GM18505 (cell line): ENCODE results near the gene EPC1.
"Not testable (repeated sequence)": the region's sequence is repeated elsewhere in the genome, so short reads cannot be mapped to it uniquely, and the experiment has no call there.

Experiments
- ATAC-seq: cut with Tn5 transposase; IDR thresholded peaks from one replicate; pipeline ENCODE4 v1.9.1; 2021; ENCODE audit not compliant: unreplicated experiment
- POLR2A ChIP-seq: IDR thresholded peaks from 4 replicates; pipeline ENCODE4 v1.6.1; 2011; ENCODE audit warnings: borderline replicate concordance; ENCODE audit not compliant: insufficient read depth, insufficient read length; ENCODE audit errors: extremely low read depth

The EPC1 gene

DNA sequence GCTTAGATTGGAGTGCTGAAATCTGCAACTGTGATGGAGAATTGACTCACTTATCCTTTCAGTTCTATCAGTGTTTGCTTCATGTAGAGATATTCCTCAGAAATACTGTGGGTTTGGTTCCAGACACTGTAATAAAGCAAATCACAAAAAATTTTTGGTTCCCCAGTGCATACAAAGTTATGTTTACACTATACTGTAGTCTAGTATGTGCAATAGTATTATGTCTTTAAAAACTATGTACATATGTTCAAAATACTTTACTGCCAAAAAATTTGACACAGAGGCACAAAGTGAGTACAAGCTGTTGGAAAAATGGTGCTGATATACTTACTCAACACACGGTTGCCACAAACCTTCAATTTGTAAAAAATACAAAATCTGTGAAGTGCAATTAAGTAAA is 112.5 kb downstream of the EPC1 start:
- TF ChIP-seq POLR2A: no peak
- ATAC-seq: no peak

DNA sequence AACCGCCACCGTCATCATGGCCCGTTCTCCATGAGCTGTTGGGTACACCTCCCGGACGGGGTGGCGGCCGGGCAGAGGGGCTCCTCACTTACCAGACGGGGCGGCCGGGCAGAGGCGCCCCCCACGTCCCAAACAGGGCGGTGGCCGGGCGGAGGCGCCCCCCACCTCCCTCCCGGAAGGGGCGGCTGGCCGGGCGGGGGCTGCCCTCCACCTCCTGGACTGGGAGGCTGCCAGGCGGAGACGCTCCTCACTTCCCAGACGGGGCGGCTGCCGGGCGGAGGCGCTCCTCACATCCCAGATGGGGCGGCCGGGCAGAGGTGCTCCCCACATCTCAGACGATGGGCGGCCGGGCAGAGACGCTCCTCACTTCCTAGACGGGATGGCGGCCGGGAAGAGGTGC is 113.6 kb downstream of the EPC1 start:
- ATAC-seq: not testable (repeated sequence)

- ATAC-seq: no peak
- no peak for TF ChIP-seq POLR2A
Observed at GRCh38 chr10:32232378-32232777, 114.6 kb downstream of the EPC1 start.

GRCh38 chr10:32229788-32230187 is 117.2 kb downstream of the EPC1 start:
- ATAC-seq: not testable (repeated sequence)

- no peak for ATAC-seq
- no peak for TF ChIP-seq POLR2A
Observed at GRCh38 chr10:32229170-32229569, 117.8 kb downstream of the EPC1 start.

DNA sequence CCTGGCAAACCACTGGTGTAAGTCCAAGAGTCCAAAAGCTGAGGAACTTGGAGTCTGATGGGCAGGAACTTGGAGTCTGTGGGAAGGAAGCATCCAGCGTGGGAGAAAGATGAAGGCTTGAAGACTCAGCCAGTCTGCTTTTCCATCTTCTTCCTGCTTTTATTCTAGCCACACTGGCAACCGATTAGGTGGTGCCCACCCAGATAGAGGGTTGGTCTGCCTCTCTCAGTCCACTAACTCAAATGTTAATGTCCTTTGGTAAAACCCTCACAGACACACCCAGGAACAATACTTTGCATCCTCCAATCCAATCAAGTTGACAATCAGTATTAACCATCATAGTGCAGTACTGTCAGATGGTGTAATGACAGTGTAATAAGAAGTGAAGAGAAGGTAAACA is 119.2 kb downstream of the EPC1 start:
- TF ChIP-seq POLR2A: no peak
- no peak for ATAC-seq

DNA sequence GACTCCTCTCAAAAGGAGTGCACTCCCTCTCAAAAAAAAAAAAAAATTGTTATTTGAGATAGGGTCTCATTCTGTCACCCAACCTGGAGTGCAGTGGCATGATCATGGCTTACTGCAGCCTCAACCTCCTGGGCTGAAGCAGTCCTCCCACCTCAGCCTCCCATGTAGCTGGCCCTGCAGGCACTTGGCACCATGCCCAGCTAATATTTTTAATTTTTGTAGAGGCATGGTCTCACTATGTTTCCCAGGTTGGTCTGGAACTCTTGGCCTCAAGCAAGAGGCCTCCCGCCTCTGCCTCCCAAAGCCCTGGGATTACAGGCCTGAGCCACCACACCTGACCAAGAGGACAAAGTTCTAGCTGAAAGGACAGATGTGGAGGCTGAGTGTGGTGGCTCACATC is 120.3 kb downstream of the EPC1 start:
- no peak for TF ChIP-seq POLR2A
- no peak for ATAC-seq

DNA sequence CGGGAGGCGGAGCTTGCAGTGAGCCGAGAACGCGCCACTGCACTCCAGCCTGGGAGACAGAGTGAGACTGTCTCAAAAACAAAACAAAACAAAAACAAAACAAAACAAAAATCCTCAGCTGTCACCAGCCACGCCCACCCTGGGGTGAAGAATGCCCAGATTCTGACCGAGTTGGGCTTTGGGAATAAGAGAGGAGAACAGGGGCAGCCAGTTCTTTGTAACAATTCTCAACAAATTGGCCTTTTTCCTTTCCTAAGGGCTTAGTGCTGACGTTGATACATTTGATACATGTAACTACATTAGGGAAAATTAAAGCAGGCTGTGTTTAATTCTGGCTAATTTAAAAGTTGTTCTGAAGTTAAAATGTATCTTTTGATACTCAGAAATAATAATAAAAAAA is 121.0 kb downstream of the EPC1 start:
- TF ChIP-seq POLR2A: no peak
- no peak for ATAC-seq

DNA sequence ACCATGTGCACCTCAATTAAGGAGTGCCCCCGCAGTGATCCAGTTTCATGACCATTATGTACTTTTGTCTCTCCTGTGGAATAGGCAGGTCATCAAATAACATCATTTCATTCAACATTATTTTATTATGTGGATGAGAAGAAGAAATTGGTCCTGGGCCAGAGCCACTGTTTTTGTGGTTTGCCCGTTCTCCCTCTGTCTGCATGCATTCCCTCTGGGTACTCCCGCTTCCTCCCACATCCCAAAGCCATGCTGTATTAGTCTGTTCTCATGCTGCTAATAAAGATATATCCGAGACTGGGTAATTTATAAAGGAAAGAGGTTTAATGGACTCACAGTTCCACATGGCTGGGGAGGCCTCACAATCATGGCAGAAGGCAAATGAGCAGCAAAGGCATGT is 124.6 kb downstream of the EPC1 start:
- ATAC-seq: not testable (repeated sequence)

DNA sequence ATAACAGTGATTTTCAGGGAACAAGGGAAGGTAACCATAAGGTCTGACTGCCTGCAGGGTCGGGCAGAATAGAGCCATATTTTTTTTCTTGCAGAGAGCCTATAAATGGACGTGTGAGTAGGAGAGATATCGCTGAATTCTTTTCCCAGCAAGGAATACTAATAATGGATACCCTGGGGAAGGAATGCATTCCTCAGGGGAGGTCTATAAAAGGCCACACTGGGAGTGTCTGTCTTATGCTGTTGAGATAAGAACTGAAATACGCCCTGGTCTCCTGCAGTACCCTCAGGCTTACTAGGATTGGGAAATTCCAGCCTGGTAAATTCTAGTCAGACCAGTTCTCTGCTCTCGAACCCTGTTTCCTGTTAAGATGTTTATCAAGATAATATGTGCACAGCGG is 127.8 kb downstream of the EPC1 start:
- not testable (repeated sequence) for ATAC-seq

- ATAC-seq: not testable (repeated sequence)
Observed at GRCh38 chr10:32218206-32219044, 128.5 kb downstream of the EPC1 start.
